ENCODE measurements around the gene APAF1.
"Not testable (repeated sequence)": the region's sequence is repeated elsewhere in the genome, so short reads cannot be mapped to it uniquely, and the experiment has no call there.

APAF1 gene, protein sequence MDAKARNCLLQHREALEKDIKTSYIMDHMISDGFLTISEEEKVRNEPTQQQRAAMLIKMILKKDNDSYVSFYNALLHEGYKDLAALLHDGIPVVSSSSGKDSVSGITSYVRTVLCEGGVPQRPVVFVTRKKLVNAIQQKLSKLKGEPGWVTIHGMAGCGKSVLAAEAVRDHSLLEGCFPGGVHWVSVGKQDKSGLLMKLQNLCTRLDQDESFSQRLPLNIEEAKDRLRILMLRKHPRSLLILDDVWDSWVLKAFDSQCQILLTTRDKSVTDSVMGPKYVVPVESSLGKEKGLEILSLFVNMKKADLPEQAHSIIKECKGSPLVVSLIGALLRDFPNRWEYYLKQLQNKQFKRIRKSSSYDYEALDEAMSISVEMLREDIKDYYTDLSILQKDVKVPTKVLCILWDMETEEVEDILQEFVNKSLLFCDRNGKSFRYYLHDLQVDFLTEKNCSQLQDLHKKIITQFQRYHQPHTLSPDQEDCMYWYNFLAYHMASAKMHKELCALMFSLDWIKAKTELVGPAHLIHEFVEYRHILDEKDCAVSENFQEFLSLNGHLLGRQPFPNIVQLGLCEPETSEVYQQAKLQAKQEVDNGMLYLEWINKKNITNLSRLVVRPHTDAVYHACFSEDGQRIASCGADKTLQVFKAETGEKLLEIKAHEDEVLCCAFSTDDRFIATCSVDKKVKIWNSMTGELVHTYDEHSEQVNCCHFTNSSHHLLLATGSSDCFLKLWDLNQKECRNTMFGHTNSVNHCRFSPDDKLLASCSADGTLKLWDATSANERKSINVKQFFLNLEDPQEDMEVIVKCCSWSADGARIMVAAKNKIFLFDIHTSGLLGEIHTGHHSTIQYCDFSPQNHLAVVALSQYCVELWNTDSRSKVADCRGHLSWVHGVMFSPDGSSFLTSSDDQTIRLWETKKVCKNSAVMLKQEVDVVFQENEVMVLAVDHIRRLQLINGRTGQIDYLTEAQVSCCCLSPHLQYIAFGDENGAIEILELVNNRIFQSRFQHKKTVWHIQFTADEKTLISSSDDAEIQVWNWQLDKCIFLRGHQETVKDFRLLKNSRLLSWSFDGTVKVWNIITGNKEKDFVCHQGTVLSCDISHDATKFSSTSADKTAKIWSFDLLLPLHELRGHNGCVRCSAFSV (N-terminal part only)

DNA sequence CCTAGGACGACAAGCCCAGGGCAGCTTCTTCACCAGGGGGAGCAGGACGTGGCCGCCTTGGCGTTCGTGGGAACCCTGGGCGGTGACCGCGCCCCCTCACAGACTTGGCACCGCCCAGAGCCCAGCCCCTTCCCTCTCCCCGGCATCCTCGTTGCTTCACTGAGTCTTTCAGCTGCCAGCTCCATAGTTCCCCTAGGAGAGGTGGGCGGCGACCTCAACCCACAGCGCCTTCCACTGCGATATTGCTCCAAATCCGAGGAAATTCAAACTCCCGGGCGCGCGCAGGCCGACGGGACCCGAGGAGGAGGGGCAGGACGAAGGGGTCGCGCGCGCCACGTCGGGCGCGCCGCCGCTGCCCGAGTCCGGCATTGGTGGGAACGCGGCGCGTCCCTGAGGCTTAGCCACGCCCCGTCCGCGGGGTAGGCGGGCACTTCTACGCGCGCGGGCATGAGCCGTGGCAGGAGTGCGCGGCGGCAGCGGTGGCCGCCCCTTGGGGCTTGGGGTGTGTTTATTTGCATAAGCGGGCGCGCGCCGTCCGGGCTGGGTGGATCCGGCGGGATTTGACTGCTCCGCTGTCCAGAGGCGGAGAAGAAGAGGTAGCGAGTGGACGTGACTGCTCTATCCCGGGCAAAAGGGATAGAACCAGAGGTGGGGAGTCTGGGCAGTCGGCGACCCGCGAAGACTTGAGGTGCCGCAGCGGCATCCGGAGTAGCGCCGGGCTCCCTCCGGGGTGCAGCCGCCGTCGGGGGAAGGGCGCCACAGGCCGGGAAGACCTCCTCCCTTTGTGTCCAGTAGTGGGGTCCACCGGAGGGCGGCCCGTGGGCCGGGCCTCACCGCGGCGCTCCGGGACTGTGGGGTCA is at the start of gene APAF1, which contains the start of gene IKBIP:
Gene APAF1, plus strand, starts transcription at position 579 of the 860 bp plus-strand sequence. CDS start 3,070 bp downstream, outside the sequence.
Gene IKBIP, minus strand, starts transcription at position 77 of the 860 bp plus-strand sequence. CDS start 87 bp downstream, outside the sequence.
- in situ Hi-C loops (cut with MboI; ENCODE audit: low sequenced_read_pairs) = no loop called here
- Histone ChIP-seq H3K4me1 (peaks cover 3% of the 10 kb centered on the region; the same call in 1 of the 2 replicates), H3K27me3 (ENCODE audit: low read depth) (no peaks in the 10 kb centered on the region), H3K36me3 (replicated peaks) (peaks cover 19% of the 10 kb centered on the region), H3K4me3 (peak within 1 kb of the TSS; percentile 93), H3K9me3 (no peaks in the 10 kb centered on the region)
- DNase-seq (ENCODE audit: low spot score in 2 of 2) = peak; percentile 93 to 97

DNA sequence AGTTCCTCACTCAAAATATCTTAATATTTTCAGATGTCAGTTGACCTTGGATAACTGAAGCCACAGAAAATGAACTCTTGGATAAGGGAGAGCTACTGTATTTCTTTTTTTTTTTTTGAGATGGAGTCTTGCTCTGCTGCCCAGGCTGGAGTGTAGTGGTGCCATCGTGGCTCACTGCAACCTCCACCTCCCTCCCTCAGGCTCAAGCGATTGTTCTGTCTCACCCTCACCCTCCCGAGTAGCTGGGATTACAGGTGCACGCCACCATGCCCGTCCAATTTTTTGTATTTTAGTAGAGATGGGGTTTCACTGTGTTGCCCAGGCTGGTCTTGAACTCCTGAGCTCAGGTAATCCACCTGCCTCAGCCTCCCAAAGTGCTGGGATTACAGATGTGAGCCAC is 47.8 kb upstream of the APAF1 start:
- H3K4me3 ChIP-seq; in situ Hi-C loops (cut with MboI; ENCODE audit: low sequenced_read_pairs); H3K27me3 ChIP-seq (ENCODE audit: low read depth); H3K9me3 ChIP-seq; DNase-seq (ENCODE audit: low spot score in 2 of 2): not testable (repeated sequence)
- peaks cover 10% of the 10 kb centered on the region for H3K4me1 ChIP-seq
- peaks cover 83% of the 10 kb centered on the region for H3K36me3 ChIP-seq (replicated peaks)

DNA sequence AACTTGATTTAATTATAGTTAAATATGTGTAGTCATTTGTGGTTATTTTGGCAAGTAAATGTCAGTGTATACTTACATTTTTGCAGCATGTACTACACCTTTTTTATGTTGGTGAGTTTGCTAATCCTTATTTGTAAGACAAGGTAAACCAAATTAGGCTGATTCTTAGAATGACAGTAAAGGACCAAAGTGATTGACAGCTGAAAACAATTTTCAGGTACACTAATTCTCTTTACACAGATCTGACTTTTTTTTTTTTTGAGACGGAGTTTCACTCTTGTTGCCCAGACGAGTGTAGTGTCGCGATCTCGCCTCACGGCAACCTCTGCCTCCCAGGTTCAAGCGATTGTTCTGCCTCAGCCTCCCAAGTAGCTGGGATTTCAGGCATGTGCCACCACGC is 43.2 kb upstream of the APAF1 start:
- H3K36me3 ChIP-seq (replicated peaks) = peaks cover 75% of the 10 kb centered on the region
- in situ Hi-C loops (cut with MboI; ENCODE audit: low sequenced_read_pairs) = no loop called here
- no peaks in the 10 kb centered on the region for H3K27me3 ChIP-seq (ENCODE audit: low read depth)
- no peaks in the 10 kb centered on the region for H3K9me3 ChIP-seq
- no peak overlapping the region for H3K4me3 ChIP-seq
- DNase-seq (ENCODE audit: low spot score in 2 of 2) = no peak
- H3K4me1 ChIP-seq = no peaks in the 10 kb centered on the region

DNA sequence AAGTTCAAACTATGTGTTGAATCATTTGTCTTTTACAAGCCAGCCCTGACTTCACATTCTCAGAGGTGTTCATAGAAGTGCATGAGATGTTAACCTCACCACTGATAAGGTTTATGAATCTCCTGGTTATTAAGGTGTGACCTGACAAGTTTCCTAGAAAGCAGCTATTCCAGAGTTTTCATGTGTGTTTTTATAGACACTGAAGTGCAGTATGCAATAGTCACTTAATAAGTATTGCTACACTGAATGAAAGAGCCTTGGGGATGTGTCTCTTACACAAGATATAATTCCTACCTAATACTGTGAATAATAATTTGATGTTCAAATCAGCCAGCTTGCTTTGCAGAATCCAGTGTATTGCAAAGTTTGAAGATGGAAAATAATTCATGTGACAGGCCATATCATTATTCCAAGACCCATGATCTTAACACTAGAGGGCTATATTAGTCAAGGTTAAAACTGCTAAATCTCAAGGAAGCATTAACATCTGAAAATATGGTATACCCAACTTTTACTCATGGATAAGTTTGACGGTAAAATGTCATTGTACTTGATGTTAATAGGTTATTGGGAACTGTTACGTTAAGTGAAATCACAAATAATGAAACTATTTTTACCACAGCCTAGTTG is 38.6 kb upstream of the APAF1 start:
- H3K27me3 ChIP-seq (ENCODE audit: low read depth) = no peaks in the 10 kb centered on the region
- no peak for DNase-seq (ENCODE audit: low spot score in 2 of 2)
- H3K9me3 ChIP-seq = no peaks in the 10 kb centered on the region
- in situ Hi-C loops (cut with MboI; ENCODE audit: low sequenced_read_pairs) = no loop called here
- H3K36me3 ChIP-seq (replicated peaks) = peaks cover 29% of the 10 kb centered on the region
- no peak overlapping the region for H3K4me3 ChIP-seq
- no peaks in the 10 kb centered on the region for H3K4me1 ChIP-seq

DNA sequence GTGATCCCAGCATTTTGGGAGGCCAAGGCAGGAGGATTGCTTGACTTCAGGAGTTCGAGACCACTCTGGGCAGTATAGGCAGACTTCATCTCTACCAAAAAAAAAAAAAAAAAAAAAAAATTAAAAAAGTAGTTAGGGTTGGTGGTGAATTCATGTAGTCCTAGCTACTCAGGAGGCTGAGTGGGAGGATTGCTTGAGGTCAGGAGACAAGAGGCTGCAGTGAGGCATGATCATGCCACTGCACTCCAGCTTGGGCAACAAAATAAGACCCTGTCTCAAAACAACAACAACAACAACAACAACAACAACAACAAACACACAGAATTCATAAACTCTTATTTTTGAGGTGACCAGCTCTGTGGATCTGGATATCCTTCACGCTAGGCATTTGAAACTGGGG is 34.5 kb upstream of the APAF1 start:
- in situ Hi-C loops (cut with MboI; ENCODE audit: low sequenced_read_pairs) = no loop called here
- H3K27me3 ChIP-seq (ENCODE audit: low read depth) = no peaks in the 10 kb centered on the region
- no peaks in the 10 kb centered on the region for H3K4me1 ChIP-seq
- DNase-seq (ENCODE audit: low spot score in 2 of 2) = no peak
- H3K36me3 ChIP-seq (replicated peaks) = no peaks in the 10 kb centered on the region
- H3K4me3 ChIP-seq = no peak overlapping the region
- no peaks in the 10 kb centered on the region for H3K9me3 ChIP-seq

DNA sequence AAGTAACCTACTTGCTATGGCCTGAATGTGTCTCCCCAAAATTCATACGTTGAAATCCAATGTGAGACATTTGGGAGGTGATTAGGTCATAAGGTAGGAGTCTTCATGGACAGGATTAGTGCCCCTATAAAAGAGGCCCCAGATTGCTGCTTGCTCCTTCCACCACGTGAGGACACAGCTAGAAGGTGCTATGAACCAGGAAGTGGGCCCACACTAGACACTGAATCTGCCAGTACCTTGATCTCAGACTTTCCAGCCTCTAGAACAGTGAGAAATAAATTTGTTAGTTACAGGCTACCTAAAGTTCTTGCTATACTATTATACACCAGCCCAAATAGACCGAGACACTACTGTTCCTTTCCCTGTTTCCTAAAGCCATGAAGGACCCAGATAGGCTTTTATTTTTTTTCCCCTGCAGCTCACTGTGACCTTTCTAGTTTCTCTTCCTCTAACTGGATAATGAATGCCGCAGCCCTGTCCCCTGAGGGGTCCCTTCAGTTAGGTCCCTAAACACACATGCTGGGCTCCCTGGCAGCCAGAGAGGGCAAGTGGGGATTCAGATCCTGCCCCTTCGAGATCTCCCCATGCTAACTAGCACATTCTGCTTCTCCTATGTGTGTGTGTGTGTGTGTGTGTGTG is 32.3 kb upstream of the APAF1 start:
- H3K36me3 ChIP-seq (replicated peaks) = no peaks in the 10 kb centered on the region
- in situ Hi-C loops (cut with MboI; ENCODE audit: low sequenced_read_pairs) = no loop called here
- H3K9me3 ChIP-seq = no peaks in the 10 kb centered on the region
- no peaks in the 10 kb centered on the region for H3K27me3 ChIP-seq (ENCODE audit: low read depth)
- H3K4me1 ChIP-seq = no peaks in the 10 kb centered on the region
- no peak for DNase-seq (ENCODE audit: low spot score in 2 of 2)
- H3K4me3 ChIP-seq = no peak overlapping the region

DNA sequence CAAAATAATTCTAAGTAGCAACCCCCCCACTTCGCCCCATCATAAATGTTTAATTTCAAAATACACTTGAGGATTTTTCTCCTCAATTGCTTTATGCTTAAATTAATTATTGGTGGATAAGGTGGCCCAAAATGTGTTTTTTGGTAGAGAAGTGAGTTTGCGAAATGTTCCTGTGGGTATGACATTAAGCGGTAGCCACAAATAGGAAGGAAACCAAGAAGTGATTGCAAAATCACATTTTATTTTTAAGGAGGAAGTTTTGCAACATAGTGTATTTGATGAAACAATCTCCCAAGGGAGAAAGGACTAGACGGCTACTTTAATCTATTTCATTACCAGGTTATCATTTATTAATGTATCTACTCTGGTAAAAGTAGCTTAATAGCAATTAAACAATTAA is 26.1 kb upstream of the APAF1 start:
- no peaks in the 10 kb centered on the region for H3K9me3 ChIP-seq
- H3K36me3 ChIP-seq (replicated peaks) = no peaks in the 10 kb centered on the region
- no peaks in the 10 kb centered on the region for H3K27me3 ChIP-seq (ENCODE audit: low read depth)
- no peak overlapping the region for H3K4me3 ChIP-seq
- DNase-seq (ENCODE audit: low spot score in 2 of 2) = no peak
- in situ Hi-C loops (cut with MboI; ENCODE audit: low sequenced_read_pairs) = no loop called here
- H3K4me1 ChIP-seq = no peaks in the 10 kb centered on the region

DNA sequence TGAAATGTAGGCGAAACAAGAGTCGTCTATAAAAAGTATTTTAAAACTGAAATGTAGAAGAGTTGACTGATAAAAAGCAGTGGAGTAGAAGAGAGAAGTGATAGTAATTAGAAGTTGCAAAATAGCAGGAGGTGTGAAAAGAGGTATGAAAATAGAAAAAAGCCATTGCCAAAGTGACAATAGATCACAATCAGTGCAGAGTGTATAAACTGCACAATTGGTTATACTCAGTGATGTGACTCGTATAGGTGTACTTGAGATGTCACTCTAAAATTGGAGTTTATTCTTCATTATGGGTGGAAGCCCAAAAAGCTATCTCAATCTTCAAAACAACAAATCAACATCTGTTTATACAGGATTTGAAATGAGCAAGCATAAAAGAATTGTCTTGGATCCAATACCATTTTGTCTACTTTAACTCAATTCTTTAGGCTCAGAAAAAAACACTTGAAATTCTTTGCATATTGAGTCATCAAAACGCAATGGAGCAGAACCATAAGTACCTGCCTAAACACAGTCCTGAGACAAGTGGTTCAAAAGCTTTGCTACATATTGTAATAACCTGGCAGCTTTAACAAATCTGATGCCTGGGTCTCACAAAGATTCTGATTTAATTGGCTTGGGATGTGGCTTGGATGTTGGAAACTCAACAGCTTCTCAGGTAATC is 9.3 kb upstream of the APAF1 start:
- in situ Hi-C loops (cut with MboI; ENCODE audit: low sequenced_read_pairs) = no loop called here
- Histone ChIP-seq H3K9me3 (no peaks in the 10 kb centered on the region), H3K4me3 (no peak overlapping the region), H3K36me3 (replicated peaks) (peaks cover 16% of the 10 kb centered on the region), H3K4me1 (peaks cover 16% of the 10 kb centered on the region), H3K27me3 (ENCODE audit: low read depth) (no peaks in the 10 kb centered on the region)
- peak in 1 of 2 experiments; percentile 52 for DNase-seq (ENCODE audit: low spot score in 2 of 2)

DNA sequence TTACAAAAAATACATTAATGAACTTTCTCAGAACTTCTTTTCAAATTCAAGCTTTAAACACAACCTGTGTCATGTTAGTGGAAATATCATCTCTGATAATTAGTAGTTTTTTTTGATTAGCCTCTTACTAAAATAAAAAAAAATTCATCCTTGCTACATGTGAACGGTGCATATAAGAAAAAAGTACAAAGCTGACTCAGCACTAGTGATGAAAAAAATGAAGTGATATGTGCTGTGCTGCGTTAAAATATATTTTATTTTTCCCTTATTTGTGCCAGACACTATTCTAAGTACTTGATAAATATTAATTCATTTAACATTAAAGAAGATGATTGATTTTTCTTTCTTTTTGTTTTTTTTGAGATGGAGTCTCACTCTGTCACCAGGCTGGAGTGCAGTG is 8.0 kb upstream of the APAF1 start:
- DNase-seq (ENCODE audit: low spot score in 2 of 2) = no peak
- peaks cover 16% of the 10 kb centered on the region for H3K36me3 ChIP-seq (replicated peaks)
- H3K4me3 ChIP-seq = no peak overlapping the region
- H3K27me3 ChIP-seq (ENCODE audit: low read depth) = no peaks in the 10 kb centered on the region
- H3K9me3 ChIP-seq = no peaks in the 10 kb centered on the region
- in situ Hi-C loops (cut with MboI; ENCODE audit: low sequenced_read_pairs) = no loop called here
- H3K4me1 ChIP-seq = peaks cover 16% of the 10 kb centered on the region

DNA sequence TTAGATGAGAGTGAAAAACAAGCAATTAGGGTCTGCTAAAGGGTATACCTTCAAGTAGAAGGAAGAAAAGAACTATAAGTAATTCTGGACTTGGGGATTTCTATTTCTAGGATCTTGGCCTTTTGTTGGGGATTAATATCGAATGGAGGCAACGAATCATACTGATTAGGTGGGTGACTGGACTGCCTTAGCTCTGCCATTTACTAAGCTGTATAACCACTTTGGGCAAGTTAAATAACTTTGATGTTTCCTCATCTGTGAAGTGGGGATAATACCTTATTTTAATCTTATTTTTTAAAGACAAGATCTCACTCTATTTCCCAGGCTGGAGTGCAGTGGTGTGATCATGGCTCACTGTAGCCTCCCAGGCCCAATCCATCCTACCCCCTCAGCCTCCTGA is 7.1 kb upstream of the APAF1 start:
- H3K36me3 ChIP-seq (replicated peaks) = peaks cover 11% of the 10 kb centered on the region
- no peaks in the 10 kb centered on the region for H3K9me3 ChIP-seq
- H3K4me1 ChIP-seq = peaks cover 18% of the 10 kb centered on the region
- in situ Hi-C loops (cut with MboI; ENCODE audit: low sequenced_read_pairs) = no loop called here
- no peak overlapping the region for H3K4me3 ChIP-seq
- no peak for DNase-seq (ENCODE audit: low spot score in 2 of 2)
- no peaks in the 10 kb centered on the region for H3K27me3 ChIP-seq (ENCODE audit: low read depth)

DNA sequence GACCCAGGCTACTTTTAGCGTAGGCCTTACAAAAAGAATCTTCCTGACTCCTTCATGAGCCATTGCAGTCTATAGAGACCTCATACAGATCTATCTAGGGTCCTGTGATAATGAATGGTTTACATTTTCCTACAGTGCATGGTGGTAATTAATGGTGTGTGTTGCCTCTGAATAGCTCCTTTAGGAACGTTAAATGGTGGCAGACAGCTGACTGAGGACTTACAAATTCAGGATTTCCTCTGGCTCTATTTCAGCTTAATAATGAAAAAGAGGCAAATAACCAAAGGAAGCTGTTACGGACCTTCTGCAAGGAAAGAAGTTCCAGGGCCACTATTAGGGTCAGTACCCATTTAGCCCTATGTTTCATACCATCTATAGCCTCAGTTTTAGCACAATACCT is 5.6 kb upstream of the APAF1 start:
- in situ Hi-C loops (cut with MboI; ENCODE audit: low sequenced_read_pairs) = no loop called here
- Histone ChIP-seq H3K4me1 (peaks cover 20% of the 10 kb centered on the region), H3K27me3 (ENCODE audit: low read depth) (no peaks in the 10 kb centered on the region), H3K36me3 (replicated peaks) (peaks cover 4% of the 10 kb centered on the region), H3K4me3 (no peak overlapping the region), H3K9me3 (no peaks in the 10 kb centered on the region)
- no peak for DNase-seq (ENCODE audit: low spot score in 2 of 2)

DNA sequence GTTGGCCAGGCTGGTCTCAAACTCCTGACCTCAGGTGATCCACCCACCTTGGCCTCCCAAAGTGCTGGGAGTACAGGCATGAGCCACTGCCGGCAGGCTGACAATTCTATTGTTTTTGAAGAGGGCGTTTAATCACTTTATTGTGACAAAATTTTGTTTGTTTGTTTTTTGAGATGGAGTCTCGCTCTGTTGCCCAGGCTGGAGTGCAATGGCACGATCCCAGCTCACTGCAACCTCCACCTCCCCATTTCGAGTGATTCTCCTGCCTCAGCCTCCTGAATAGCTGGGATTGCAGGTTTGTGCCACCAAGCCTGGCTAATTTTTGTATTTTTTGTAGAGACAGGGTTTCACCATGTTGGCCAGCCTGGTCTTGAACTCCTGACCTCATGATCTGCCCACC is 2.3 kb upstream of the APAF1 start:
- H3K4me3 ChIP-seq = peak overlapping the region; percentile 93
- H3K4me1 ChIP-seq; H3K27me3 ChIP-seq (ENCODE audit: low read depth); in situ Hi-C loops (cut with MboI; ENCODE audit: low sequenced_read_pairs); H3K9me3 ChIP-seq; H3K36me3 ChIP-seq (replicated peaks); DNase-seq (ENCODE audit: low spot score in 2 of 2): not testable (repeated sequence)
